ENCODE data around the gene COMT. TPM values are rescaled to one million over a fixed set of nuclear protein-coding genes. Genes with fewer than 3 reads are reported as not detected.

The COMT gene
- total and polyA plus RNA-seq, 9 of the 15 experiments (the other 6 are each of a cell fraction or from before 2014, with no cell fraction given), result 12.5 to 351 (median 155) TPM

GRCh38 chr22:19967850-19968449 lies 26.4 kb downstream of the COMT start (continued):
- no peak for TF ChIP-seq ZFP1 (CRISPR knock-in tag; IDR thresholded peaks at IDR 0.05)
- no peak for TF ChIP-seq E2F5 (CRISPR knock-in tag; IDR thresholded peaks at IDR 0.05)
- TF ChIP-seq PHB (CRISPR knock-in tag; IDR thresholded peaks at IDR 0.05), result peak; percentile 78; the same call in 1 of the 2 replicates
- no peak for TF ChIP-seq ZNF124 (CRISPR knock-in tag; IDR thresholded peaks at IDR 0.05)
- TF ChIP-seq WHSC1 (IDR thresholded peaks at IDR 0.05; ENCODE audit: low read length), result peak; percentile 19
- no peak for TF ChIP-seq FOXK1 (CRISPR knock-in tag; IDR thresholded peaks at IDR 0.05; ENCODE audit: borderline replicate concordance)
- TF ChIP-seq PTBP1 (IDR thresholded peaks at IDR 0.05; ENCODE audit: low read depth, low read length), result 0 out of 2 replicates have a peak, but pooled peaks have one; percentile 27
- peak; percentile 50; the same call in 1 of the 2 replicates for TF ChIP-seq POLR2AphosphoS2 (IDR thresholded peaks at IDR 0.05; ENCODE audit: low read length)
- TF ChIP-seq NR3C1 (CRISPR knock-in tag; IDR thresholded peaks at IDR 0.05), result no peak
- no peak for TF ChIP-seq EZH2 (IDR thresholded peaks at IDR 0.05; ENCODE audit: borderline replicate concordance, low read depth, low read length)
- TF ChIP-seq E4F1 (CRISPR knock-in tag; IDR thresholded peaks at IDR 0.05; ENCODE audit: borderline replicate concordance), result no peak
- no peak for TF ChIP-seq ZNF133 (CRISPR knock-in tag; IDR thresholded peaks at IDR 0.05)
- TF ChIP-seq TCF7L2 (IDR thresholded peaks at IDR 0.05; ENCODE audit: low read depth, low read length), result no peak
- TF ChIP-seq TCFL5 (CRISPR knock-in tag; conservative IDR thresholded peaks at IDR 0.05), result no peak
- no peak for TF ChIP-seq TEAD4 (IDR thresholded peaks at IDR 0.05; ENCODE audit: low read length)
- no peak for TF ChIP-seq TEAD4 (CRISPR knock-in tag; IDR thresholded peaks at IDR 0.05; ENCODE audit: borderline replicate concordance)
- TF ChIP-seq MTA3 (IDR thresholded peaks at IDR 0.05; ENCODE audit: borderline replicate concordance), result no peak
- no peak for TF ChIP-seq ZNF830 (CRISPR knock-in tag; IDR thresholded peaks at IDR 0.05)
- TF ChIP-seq PHTF2 (CRISPR knock-in tag; IDR thresholded peaks at IDR 0.05), result no peak
- TF ChIP-seq BACH1 (tag; IDR thresholded peaks at IDR 0.05), result no peak
- 0 out of 2 replicates have a peak, but pooled peaks have one; percentile 25 for TF ChIP-seq RUNX1 (IDR thresholded peaks at IDR 0.05; ENCODE audit: low read depth)
- TF ChIP-seq ZBTB7A (IDR thresholded peaks at IDR 0.05; ENCODE audit: borderline replicate concordance, control insufficient read depth, low read depth, low read length), result peak; percentile 12; the same call in 1 of the 2 replicates
- TF ChIP-seq ZNF217 (CRISPR knock-in tag; IDR thresholded peaks at IDR 0.05), result no peak
- peak; percentile 68 for TF ChIP-seq SIRT6 (IDR thresholded peaks at IDR 0.05; ENCODE audit: low read depth, low read length)
- peak; percentile 36 for TF ChIP-seq RBBP5 (IDR thresholded peaks at IDR 0.05; ENCODE audit: borderline replicate concordance, insufficient read depth, low read length, poor library complexity, severe bottlenecking)
- TF ChIP-seq ZNF143 (CRISPR knock-in tag; IDR thresholded peaks at IDR 0.05), result no peak
- TF ChIP-seq SREBF2 (CRISPR knock-in tag; IDR thresholded peaks at IDR 0.05), result no peak
- no peak for TF ChIP-seq TAF7 (tag; IDR thresholded peaks at IDR 0.05)
- no peak for TF ChIP-seq RCOR1 (IDR thresholded peaks at IDR 0.05; ENCODE audit: borderline replicate concordance in 1 of 2, low read depth in 2 of 2, low read length in 2 of 2)
- peak; percentile 93 for TF ChIP-seq ZKSCAN1 (IDR thresholded peaks at IDR 0.05; ENCODE audit: low read depth, low read length)
